Stimulated activated CD8-positive, alpha-beta memory T cell treated with anti-CD3 and anti-CD28 coated beads, Interleukin-15, amount 100 ng/mL, for 24 hours (primary cell): ENCODE data around the gene EXOC4.
"Not testable (repeated sequence)": the region's sequence is repeated elsewhere in the genome, so short reads cannot be mapped to it uniquely, and the experiment has no call there.

Experiments
- DNase-seq: peaks from one replicate; pipeline ENCODE4 v3.0.0-alpha.2; 2020; ENCODE audit warnings: low read depth

Gene EXOC4

GRCh38 chr7:133985300-133985699 lies 732.4 kb downstream of the EXOC4 start:
- no peak for DNase-seq

- no peak for DNase-seq
Observed at GRCh38 chr7:133987582-133987981, 734.7 kb downstream of the EXOC4 start.

- no peak for DNase-seq
Observed at GRCh38 chr7:133993547-133993946, 740.7 kb downstream of the EXOC4 start.

GRCh38 chr7:133994100-133994499 lies 741.2 kb downstream of the EXOC4 start:
- DNase-seq, result not testable (repeated sequence)

- DNase-seq, result no peak
Observed at GRCh38 chr7:133997463-133997862, 744.6 kb downstream of the EXOC4 start.

- DNase-seq, result no peak
Observed at GRCh38 chr7:133999178-133999577, 746.3 kb downstream of the EXOC4 start.

GRCh38 chr7:134004829-134005505 lies 752.1 kb downstream of the EXOC4 start:
- no peak for DNase-seq

- no peak for DNase-seq
Observed at GRCh38 chr7:134009314-134010110, 756.6 kb downstream of the EXOC4 start.

DNA sequence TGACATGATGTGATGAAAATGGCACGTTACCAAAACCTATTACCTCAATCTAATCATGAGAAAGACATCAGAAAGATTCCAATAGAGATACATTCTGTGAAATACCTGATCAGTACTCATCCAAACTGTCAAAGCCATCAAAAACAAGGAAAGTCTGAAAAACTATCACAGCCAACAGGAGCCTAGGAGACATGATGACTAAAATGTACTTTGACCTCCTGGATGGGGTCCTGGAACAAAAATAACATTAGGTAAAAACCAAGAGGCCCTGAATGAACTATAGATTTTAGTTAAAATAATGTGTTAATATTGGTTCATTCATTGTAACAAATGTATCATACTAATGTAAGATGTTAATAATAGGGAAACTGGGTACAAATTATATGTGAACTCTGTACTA lies 760.4 kb downstream of the EXOC4 start:
- no peak for DNase-seq

- no peak for DNase-seq
Observed at GRCh38 chr7:134014935-134015334, 762.1 kb downstream of the EXOC4 start.

DNA sequence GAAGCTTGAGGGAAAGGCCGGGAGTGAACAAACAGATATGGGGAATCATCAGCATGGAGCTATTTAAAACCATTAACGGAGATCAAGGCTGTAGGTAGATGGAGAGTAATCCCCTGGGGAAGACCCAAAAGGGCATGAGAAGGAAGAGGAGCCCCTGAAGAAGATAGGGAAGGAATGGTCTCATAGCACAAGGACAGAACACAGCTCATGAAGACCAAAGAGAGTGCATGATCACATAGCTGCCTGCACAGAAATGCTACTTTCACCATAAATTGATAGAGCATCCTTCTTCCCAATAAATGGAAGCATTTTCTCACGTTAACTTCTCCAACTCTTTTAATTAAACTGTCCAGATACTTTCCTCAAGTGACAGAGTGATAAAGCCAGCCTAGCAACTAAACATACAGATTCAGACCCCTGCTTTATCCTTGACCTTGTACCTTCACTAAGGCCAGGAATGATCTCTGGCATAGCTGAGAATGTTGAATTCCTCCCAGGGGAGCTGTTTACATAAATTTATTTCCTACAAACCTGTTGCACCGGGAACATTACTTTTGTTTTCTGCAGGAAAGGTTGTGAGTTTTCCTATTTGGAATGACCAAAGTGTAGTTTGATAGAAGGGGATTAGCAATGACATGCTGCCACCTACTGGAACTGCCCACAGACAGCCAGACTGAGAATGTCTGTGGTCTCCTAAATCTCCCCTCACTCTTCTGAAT lies 763.5 kb downstream of the EXOC4 start:
- DNase-seq, result no peak

DNA sequence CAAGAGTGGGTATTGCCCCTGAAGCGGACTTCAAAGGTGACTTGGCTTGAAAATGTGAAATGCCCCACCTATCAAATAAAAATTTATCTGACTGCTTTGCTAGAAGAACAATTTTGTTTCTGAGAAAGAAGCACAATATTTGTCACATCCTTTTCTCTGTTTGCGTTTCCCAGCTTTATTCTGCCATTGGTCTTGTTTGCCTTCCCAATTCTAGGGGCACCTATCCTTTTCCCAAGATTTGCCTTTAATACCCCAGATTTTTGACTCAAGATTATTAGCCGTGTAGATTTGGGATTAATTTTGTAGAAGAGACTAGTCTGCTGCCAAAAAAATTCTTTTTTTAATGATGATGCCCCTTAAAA lies 764.0 kb downstream of the EXOC4 start:
- no peak for DNase-seq

GRCh38 chr7:134018306-134018705 lies 765.4 kb downstream of the EXOC4 start:
- no peak for DNase-seq

DNA sequence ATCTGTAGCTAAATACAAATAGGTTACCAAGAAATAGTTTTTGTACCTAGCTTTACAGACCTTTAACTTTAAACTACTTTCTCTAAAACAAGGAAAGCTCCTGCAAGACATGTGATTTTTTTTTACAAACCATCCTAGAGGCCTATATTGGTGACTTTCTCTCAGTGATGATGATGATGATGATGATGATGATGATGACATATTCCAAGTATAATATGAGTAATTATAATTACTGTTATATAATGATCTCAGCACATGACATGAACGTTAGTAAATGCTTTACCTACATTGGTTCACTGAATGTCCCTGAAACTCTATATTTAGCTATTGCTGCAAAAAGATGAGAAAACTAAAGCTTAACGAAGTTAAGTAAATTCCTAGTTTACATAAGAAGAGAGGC lies 766.4 kb downstream of the EXOC4 start:
- no peak for DNase-seq

DNA sequence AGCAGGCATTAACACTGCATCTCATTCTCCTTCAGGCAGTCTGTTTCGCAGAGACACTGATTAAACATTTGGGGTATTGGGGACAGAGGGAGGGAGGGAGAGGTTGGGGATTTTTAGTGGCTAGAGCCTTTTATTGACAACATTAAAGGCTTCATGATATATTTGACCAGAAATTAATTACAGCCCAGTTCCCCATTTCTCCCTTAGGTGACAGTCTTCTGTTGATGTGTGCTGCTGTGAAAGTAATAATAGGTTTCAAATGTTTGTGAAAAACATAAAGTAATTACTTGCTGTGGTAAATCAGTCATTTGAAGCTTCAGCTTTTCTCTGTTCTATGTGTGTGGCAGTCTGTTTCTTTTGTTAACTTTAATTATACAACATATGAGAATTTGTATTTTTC lies 769.0 kb downstream of the EXOC4 start:
- DNase-seq, result no peak

GRCh38 chr7:134022286-134022911 lies 769.5 kb downstream of the EXOC4 start:
- no peak for DNase-seq

DNA sequence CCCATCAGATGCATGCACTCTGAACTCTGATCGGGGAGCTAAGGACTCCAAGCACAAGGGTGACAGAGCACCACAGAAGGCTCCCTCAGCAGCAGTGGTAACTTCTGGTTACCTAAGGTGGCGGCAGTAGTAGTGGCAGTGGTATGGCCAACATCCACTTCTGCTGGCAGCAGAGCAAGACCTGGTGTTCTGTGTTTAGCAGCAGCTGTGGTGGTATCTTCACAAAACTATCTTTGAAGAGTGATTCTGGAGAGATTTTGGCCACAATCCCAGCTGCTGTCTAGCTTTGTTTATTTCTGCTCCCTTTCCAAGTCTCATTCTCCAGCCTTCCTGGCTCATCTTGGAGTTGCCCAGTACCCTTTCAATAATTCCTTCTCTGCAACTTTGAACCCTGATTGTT lies 771.9 kb downstream of the EXOC4 start:
- DNase-seq, result no peak

GRCh38 chr7:134028853-134029252 lies 776.0 kb downstream of the EXOC4 start:
- no peak for DNase-seq

DNA sequence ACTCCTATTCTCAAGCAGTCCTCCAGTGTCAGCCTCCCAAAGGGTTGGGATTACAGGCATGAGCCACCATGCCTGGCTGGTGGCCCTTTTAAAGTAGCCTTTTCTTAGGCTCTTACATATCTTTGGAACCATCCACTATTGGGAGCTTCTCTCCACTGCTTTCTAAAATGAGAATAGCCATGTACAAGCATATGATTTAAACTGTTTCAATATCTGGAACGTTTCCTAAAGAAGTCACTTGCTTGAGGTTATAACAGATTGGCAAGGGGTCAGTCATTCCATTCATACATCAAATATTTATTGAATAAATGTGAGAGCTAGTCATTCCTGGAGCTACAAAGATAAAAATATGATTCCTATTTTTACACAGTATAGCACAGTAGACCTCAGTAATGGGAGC lies 776.9 kb downstream of the EXOC4 start:
- no peak for DNase-seq

GRCh38 chr7:134030460-134030865 lies 777.6 kb downstream of the EXOC4 start:
- DNase-seq, result no peak

- DNase-seq, result no peak
Observed at GRCh38 chr7:134031835-134032617, 779.1 kb downstream of the EXOC4 start.

DNA sequence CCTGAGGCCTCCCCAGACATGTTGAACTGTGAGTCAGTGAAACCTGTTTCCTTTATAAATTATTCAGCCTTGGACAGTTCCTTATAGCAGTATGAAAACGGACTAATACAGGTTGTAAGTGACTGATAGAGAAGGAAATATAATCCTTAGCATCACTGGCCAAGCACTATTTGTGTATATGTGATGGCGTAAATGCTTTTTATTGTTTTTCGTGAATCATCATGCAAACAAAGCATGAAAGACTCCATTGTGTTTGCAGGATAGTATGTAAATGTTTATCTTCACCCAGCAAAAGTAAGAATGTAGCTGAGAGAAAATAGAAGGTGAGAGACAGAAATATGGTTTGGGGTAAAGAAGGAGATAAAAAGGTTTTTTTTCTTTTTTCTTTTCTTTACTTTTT lies 781.8 kb downstream of the EXOC4 start:
- DNase-seq, result no peak
